Measurements from ENCODE around the gene ROBO4.
A peak's percentile ranks its signal among the peaks of the same experiment; 100 is the strongest.

Gene ROBO4

DNA sequence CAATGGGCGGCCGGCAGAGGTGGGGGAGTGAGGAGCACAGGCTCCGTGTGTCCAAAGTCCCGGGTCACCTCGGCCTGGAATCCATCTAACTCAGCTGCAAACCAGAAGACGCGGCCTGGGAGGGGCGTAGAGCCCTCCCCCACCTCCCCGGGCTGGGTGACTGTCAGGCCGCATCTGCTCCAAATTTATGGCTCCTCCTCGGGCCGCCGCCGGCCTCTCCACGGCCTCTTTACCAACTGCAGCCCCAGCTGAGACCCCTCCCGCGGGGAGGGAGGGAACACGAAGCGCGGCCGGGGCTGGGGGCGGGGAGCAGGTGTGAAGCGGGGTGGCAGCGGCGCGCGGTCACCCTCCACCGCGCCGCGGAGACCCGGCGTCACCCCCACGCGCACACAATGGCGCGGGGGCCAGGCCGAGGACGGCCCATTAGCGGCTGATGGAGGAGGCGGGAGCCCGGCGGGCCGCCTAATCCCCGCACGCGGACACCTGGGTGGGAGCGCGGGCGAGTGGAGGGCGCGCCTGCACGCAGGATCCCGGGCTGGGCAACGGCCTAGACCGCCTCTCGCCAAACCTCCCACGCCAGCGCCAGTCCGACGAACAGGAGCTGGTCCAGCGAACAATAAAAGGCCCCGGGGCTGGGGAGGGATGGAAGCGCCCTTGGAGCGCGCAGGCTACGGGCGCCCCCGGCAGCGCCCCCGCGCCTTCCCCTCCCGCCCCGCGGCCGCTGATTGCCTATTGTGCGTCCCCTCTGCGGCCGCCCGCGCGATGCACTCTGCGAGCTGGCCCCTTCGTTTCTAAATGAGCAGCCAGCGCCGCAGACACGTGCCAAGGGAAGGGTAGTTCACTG lies 58.3 kb downstream of the ROBO4 start:
- DNase-seq = peak; percentile 57

DNA sequence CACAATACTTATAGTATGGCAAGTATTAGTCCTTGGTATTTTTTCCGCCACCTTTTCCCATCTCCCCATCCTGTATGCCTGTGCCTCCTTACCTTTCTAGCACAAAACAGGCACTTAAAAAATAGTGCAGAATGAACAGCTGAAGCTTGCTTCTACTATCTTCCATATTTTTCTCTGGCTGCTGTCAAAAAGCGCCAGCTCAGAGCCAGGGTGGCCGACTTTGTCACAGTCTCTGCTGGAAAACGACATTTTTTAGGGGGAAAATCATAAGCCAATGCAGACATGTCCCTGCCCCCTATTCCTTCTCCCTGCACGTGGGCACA lies 58.9 kb downstream of the ROBO4 start:
- no peak for DNase-seq

DNA sequence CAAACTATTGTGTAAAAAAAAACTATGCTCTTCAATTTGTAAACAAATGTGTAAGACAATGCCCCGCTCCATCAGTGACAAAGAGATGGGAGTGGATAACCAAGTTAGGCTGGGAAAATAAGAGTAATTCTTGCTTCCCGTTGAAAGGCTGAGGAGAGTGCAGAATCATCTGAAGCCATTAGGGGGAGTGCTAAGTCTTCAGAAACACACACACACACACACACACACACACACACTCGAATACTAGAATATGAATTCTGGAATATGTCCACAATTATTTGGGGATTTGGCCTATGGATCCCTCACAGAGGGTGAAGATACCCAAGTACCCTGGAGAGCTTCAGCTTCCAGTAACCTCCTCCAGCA lies 60.2 kb downstream of the ROBO4 start:
- peak; percentile 77 for DNase-seq

DNA sequence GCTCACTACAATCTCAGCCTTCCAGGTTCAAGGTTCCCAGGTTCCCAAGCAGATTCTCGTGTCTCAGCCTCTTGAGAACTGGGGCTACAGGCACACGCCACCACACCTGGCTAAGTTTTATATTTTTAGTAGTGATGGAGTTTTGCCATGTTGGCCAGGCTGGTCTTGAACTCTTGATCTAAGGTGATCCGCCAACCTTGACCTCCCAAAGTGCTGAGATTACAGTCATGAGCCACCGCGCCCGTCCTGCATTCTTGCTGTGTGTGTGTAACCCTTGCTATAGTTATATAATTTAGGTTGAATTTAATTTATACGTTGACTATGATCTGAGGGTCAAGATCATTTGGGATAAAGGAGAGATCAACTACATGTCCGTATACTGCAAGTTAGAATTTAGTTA lies 61.7 kb downstream of the ROBO4 start:
- no peak for DNase-seq

DNA sequence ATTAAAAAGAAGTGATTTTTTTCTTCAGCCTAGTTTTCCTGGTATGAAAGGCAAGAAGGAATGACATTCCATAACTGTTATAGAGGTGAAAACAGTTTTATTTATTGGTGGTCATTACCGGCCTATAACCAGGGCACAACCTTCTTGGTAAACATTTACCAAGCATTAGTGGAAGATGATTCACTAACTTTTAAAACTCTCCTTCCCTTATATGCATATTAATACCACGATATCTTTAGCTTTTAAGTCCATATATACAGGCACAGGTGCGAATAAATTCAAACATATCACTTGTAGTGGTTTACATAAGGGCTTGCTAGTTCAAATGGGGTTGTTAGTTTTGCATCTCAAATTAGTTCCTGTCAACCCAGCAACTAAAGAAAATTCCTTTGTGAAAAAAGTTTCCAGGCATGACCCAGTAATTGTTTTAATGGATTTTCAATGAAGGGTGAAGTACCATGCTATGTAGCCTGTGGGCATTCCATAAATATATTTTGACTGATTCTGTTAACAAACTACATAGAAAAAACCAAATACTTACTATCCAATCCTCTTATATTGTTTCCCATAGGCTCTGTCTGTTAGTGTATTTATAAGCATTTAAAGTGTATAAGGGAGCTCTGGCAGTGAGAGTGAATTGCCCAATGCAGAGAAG lies 63.0 kb downstream of the ROBO4 start:
- DNase-seq = no peak

Data from NCI-H82 (cell line).